Activated naive CD4-positive, alpha-beta T cell treated with anti-CD3 and anti-CD28 coated beads for 36 hours (primary cell): ENCODE data around the gene RTL3. TPM values are rescaled to one million over a fixed set of nuclear protein-coding genes. Genes with fewer than 3 reads are reported as not detected.
A peak's percentile ranks its signal among the peaks of the same experiment; 100 is the strongest.
"Not testable (repeated sequence)": the region's sequence is repeated elsewhere in the genome, so short reads cannot be mapped to it uniquely, and the experiment has no call there.

Experiments used
- CTCF ChIA-PET: fragments of 350-600 bp; sonication (Branson Sonifier 250); formaldehyde crosslinking; loops from one replicate; lab custom pipeline; 2021; ENCODE audit warnings: antibody characterized with exemption; lab: Charles Lee
- DNase-seq: peaks from one replicate; pipeline ENCODE4 v3.0.0-alpha.2; 2020
- H3K27ac Mint-ChIP-seq: one replicate; pipeline ENCODE4 v1.8.0; 2021; ENCODE audit warnings: mild to moderate bottlenecking, mixed read lengths
- H3K27me3 Mint-ChIP-seq: one replicate; pipeline ENCODE4 v1.8.0; 2021; ENCODE audit warnings: low read depth, mixed read lengths
- H3K36me3 Mint-ChIP-seq: one replicate; pipeline ENCODE4 v1.8.0; 2021; ENCODE audit warnings: low read depth, mixed read lengths
- H3K4me1 Mint-ChIP-seq: one replicate; pipeline ENCODE4 v1.8.0; 2021; ENCODE audit warnings: low read depth, mixed read lengths
- H3K4me3 Mint-ChIP-seq: one replicate; pipeline ENCODE4 v1.8.0; 2021; ENCODE audit warnings: mild to moderate bottlenecking, moderate library complexity, mixed read lengths
- H3K9me3 Mint-ChIP-seq: one replicate; pipeline ENCODE4 v1.8.0; 2021; ENCODE audit warnings: mixed read lengths
- intact Hi-C: fragments of 100-400 bp; cut with micrococcal nuclease; formaldehyde crosslinking; loops from one replicate; pipeline ENCODE4 v1.15.1; 2023
- total RNA-seq, 2 experiments: library from RNA; stranded (reverse); gene quantifications; one replicate each; pipeline ENCODE4 v1.2.3, GENCODE V29; 2021

The RTL3 gene
- total RNA-seq, 2 experiments from 2014 or later, result not detected

DNA sequence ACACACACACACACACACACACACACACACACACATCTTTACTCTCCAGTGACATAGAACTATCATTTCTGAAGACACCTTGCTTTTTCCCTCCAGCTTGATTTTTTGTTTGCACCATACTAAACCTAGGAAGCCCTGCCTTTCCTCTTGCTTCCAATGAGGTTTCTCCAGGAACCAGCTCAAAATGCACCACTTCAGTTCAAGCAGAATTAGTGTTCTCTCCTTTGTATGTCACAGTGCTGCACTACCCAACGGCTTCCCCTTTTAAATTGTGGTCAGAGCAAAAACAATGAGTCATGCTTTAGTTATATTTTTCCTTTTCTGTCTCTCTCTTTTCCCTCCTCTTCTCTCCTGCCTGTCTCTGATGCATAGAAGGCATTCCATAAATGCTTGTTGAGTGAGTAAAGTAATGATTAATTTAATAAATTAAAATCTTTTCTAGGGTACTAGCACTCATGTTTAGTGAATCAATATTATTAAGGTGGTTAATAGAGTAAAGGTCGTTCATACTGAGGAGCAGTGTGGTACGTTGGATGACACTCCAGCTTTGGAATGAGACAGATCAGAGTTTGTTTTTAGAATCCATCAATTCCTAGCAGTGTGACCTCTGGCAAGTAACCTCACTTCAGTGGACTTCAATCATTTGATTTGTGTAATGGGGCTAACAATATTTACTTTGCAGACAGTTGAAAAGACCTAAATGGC, 5.9 kb downstream of the RTL3 start:
- DNase-seq, result no peak
- CTCF ChIA-PET, result interaction anchor here (0.6 to 0.8 kb wide), 2 partner anchors 324 to 453 kb away, joined by 4 to 5 read pairs; no protein-coding TSS in a partner anchor
- Mint-ChIP-seq H3K27me3 (no peaks in the 10 kb centered on the region), H3K36me3 (no peaks in the 10 kb centered on the region), H3K27ac (no peak overlapping the region), H3K4me3 (no peak overlapping the region), H3K4me1 (peaks cover 15% of the 10 kb centered on the region), H3K9me3 (peaks cover under 1% of the 10 kb centered on the region)
- intact Hi-C loops, result loop anchor here (5.0 kb wide), 4 partner anchors 276 to 619 kb away; partner anchors contain the start of gene P2RY10

- H3K4me1 Mint-ChIP-seq, result peaks cover 14% of the 10 kb centered on the region
- DNase-seq, result no peak
- H3K9me3 Mint-ChIP-seq, result peaks cover 4% of the 10 kb centered on the region
- H3K36me3 Mint-ChIP-seq, result no peaks in the 10 kb centered on the region
- CTCF ChIA-PET, result no interaction called here
- peak overlapping the region; percentile 25 for H3K4me3 Mint-ChIP-seq
- no peak overlapping the region for H3K27ac Mint-ChIP-seq
- H3K27me3 Mint-ChIP-seq, result no peaks in the 10 kb centered on the region
- intact Hi-C loops, result loop anchor here (1.0 to 5.0 kb wide), 5 partner anchors 134 to 621 kb away; partner anchors contain the start of gene P2RY10
Measured at GRCh38 chrX:78650906-78651437, 8.2 kb downstream of the RTL3 start.

DNA sequence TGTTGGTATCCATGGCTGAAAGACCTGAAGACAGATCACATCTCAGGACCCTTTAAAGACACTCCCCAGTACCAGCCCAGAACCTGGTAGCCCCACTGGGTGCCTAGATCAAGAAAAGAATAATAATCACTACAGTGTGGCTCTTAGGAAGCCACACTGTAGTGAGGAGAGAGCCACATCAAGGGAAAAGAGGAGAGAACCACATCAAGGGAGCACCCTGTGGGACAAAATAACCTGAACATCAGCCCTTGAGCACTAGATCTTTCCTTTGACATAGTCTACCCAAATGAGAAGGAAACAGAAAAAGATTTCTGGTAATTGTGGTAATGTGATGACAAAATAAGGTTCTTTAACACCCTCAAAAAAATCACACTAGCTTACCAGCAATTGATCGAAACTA, 15.3 kb downstream of the RTL3 start:
- Mint-ChIP-seq H3K27ac (no peak overlapping the region), H3K4me3 (no peak overlapping the region), H3K4me1 (peaks cover 11% of the 10 kb centered on the region), H3K36me3 (no peaks in the 10 kb centered on the region), H3K27me3 (no peaks in the 10 kb centered on the region), H3K9me3 (peaks cover 12% of the 10 kb centered on the region)
- DNase-seq, result peak; percentile 12
- CTCF ChIA-PET, result no interaction called here
- intact Hi-C loops, result no loop called here

DNA sequence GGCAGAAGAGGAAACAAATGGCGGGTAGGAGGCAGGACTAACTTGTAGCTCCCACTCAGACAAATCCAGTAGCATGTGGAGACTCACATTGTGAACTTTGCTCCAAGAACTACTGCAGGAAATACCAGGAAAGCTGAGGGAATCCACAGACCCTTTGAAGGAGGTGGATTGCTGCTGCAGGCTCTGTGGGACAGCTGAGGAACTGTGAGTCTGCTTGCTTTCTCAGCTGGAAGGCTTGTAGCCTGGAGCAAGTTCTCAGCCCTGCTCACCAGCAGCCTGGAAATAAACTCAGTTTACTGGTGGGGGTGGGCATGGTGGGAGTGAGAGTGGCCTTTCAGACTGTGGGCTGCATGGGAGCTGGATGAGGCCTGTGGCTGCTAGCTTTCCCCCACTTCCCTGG, 16.0 kb downstream of the RTL3 start:
- H3K27me3 Mint-ChIP-seq, result no peaks in the 10 kb centered on the region
- CTCF ChIA-PET, result no interaction called here
- DNase-seq, result no peak
- no peaks in the 10 kb centered on the region for H3K36me3 Mint-ChIP-seq
- peaks cover 11% of the 10 kb centered on the region for H3K4me1 Mint-ChIP-seq
- H3K4me3 Mint-ChIP-seq, result no peak overlapping the region
- no peak overlapping the region for H3K27ac Mint-ChIP-seq
- intact Hi-C loops, result no loop called here
- H3K9me3 Mint-ChIP-seq, result peaks cover 9% of the 10 kb centered on the region

GRCh38 chrX:78636096-78636495, 23.0 kb downstream of the RTL3 start:
- H3K36me3 Mint-ChIP-seq, DNase-seq, H3K27me3 Mint-ChIP-seq, H3K4me1 Mint-ChIP-seq, H3K27ac Mint-ChIP-seq, H3K4me3 Mint-ChIP-seq, intact Hi-C loops: not testable (repeated sequence)
- CTCF ChIA-PET, result interaction anchor here (0.6 kb wide), 1 partner anchor 81 kb away, joined by 4 read pairs; no protein-coding TSS in a partner anchor
- peaks cover 10% of the 10 kb centered on the region for H3K9me3 Mint-ChIP-seq

GRCh38 chrX:78624962-78625909, 33.9 kb downstream of the RTL3 start:
- no peak for DNase-seq
- no peaks in the 10 kb centered on the region for H3K9me3 Mint-ChIP-seq
- H3K27me3 Mint-ChIP-seq, result no peaks in the 10 kb centered on the region
- no peak overlapping the region for H3K4me3 Mint-ChIP-seq
- H3K4me1 Mint-ChIP-seq, result peaks cover 2% of the 10 kb centered on the region
- CTCF ChIA-PET, result no interaction called here
- intact Hi-C loops, result no loop called here
- no peak overlapping the region for H3K27ac Mint-ChIP-seq
- H3K36me3 Mint-ChIP-seq, result no peaks in the 10 kb centered on the region

DNA sequence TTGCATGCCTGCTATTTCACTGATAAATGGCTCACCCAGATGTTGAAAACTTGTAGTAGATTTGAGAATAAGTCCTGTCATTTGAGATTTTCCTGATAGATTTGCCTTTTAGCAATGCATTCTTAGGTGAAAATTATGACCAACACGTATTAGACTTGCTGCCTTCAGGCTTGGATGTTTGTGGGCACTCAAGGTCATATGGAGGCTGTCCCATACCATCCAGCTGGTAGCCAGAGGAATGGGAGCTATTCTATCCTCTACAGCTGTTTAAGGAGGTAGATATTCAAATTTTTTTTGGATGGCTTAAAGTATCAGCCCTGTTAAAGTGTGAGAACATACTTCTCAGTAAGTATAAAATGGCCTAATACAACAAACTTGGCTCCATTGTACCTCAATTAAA, 34.7 kb downstream of the RTL3 start:
- no peaks in the 10 kb centered on the region for H3K9me3 Mint-ChIP-seq
- DNase-seq, result no peak
- H3K27ac Mint-ChIP-seq, result no peak overlapping the region
- peaks cover 2% of the 10 kb centered on the region for H3K4me1 Mint-ChIP-seq
- intact Hi-C loops, result no loop called here
- CTCF ChIA-PET, result no interaction called here
- H3K4me3 Mint-ChIP-seq, result no peak overlapping the region
- no peaks in the 10 kb centered on the region for H3K27me3 Mint-ChIP-seq
- no peaks in the 10 kb centered on the region for H3K36me3 Mint-ChIP-seq

GRCh38 chrX:78622831-78623230, 36.3 kb downstream of the RTL3 start:
- no peaks in the 10 kb centered on the region for H3K9me3 Mint-ChIP-seq
- no peaks in the 10 kb centered on the region for H3K36me3 Mint-ChIP-seq
- no peak overlapping the region for H3K4me3 Mint-ChIP-seq
- no peak for DNase-seq
- H3K27ac Mint-ChIP-seq, result no peak overlapping the region
- peaks cover 2% of the 10 kb centered on the region for H3K4me1 Mint-ChIP-seq
- H3K27me3 Mint-ChIP-seq, result no peaks in the 10 kb centered on the region
- intact Hi-C loops, result no loop called here
- CTCF ChIA-PET, result no interaction called here

DNA sequence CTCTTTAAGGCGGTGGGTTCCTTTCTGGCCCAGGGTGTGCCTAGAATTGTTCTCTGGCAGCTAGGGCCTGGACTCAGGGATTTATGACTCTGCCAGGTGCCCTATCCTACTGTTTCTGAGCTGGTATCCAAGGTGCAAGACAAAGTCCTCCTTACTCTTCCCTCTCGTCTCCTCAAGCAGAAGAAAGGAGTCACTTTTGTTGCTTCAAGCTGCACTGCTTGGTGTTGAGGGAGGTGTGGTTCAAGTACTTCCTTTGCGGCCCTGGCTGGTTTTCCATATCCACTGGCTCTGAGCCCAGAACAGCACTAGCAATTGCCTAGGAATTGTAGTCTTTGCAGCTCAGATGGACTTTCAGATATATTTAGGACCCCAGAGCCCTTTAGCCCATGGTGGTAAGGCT, 39.3 kb downstream of the RTL3 start:
- no peak overlapping the region for H3K4me3 Mint-ChIP-seq
- H3K27me3 Mint-ChIP-seq, result no peaks in the 10 kb centered on the region
- H3K36me3 Mint-ChIP-seq, result no peaks in the 10 kb centered on the region
- no peak overlapping the region for H3K27ac Mint-ChIP-seq
- no peaks in the 10 kb centered on the region for H3K4me1 Mint-ChIP-seq
- intact Hi-C loops, result no loop called here
- DNase-seq, result no peak
- no peaks in the 10 kb centered on the region for H3K9me3 Mint-ChIP-seq
- CTCF ChIA-PET, result no interaction called here

GRCh38 chrX:78618987-78619386, 40.1 kb downstream of the RTL3 start:
- intact Hi-C loops, result no loop called here
- CTCF ChIA-PET, result no interaction called here
- H3K4me1 Mint-ChIP-seq, result no peaks in the 10 kb centered on the region

GRCh38 chrX:78614264-78614663, 44.9 kb downstream of the RTL3 start:
- H3K9me3 Mint-ChIP-seq, result no peaks in the 10 kb centered on the region
- H3K27me3 Mint-ChIP-seq, result no peaks in the 10 kb centered on the region

More at GRCh38 chrX:78618987-78619386, 40.1 kb downstream of the RTL3 start:
- DNase-seq, result no peak
- Mint-ChIP-seq H3K27ac (no peak overlapping the region), H3K9me3 (no peaks in the 10 kb centered on the region), H3K27me3 (no peaks in the 10 kb centered on the region), H3K4me3 (no peak overlapping the region), H3K36me3 (no peaks in the 10 kb centered on the region)

More at GRCh38 chrX:78614264-78614663, 44.9 kb downstream of the RTL3 start:
- no peak overlapping the region for H3K27ac Mint-ChIP-seq
- DNase-seq, result no peak
- no peaks in the 10 kb centered on the region for H3K4me1 Mint-ChIP-seq
- H3K36me3 Mint-ChIP-seq, result no peaks in the 10 kb centered on the region
- intact Hi-C loops, result no loop called here
- CTCF ChIA-PET, result no interaction called here
- no peak overlapping the region for H3K4me3 Mint-ChIP-seq
